Cortex of kidney (tissue), 1 donor: ENCODE data around the gene GLI1.
"Not testable (repeated sequence)": the region's sequence is repeated elsewhere in the genome, so short reads cannot be mapped to it uniquely, and the experiment has no call there.

ENCODE experiments used
- DNase-seq: peaks from one replicate; lab custom pipeline; 2025; lab: John Stamatoyannopoulos, UW

GLI1 gene

GRCh38 chr12:57459750-57460467 is at the start of gene GLI1:
Gene GLI1 (plus strand): TSS chr12:57459785. CDS start chr12:57463692, 3,907 bp downstream.
- no peak for DNase-seq

GRCh38 chr12:57410534-57410933 is 49.1 kb upstream of the GLI1 start:
- no peak for DNase-seq

- DNase-seq: not testable (repeated sequence)
Observed at GRCh38 chr12:57414160-57414559, 45.4 kb upstream of the GLI1 start.

GRCh38 chr12:57415088-57415487 is 44.5 kb upstream of the GLI1 start:
- no peak for DNase-seq

GRCh38 chr12:57416039-57416996 is 43.3 kb upstream of the GLI1 start:
- DNase-seq: no peak

- no peak for DNase-seq
Observed at GRCh38 chr12:57418255-57418654, 41.3 kb upstream of the GLI1 start.

GRCh38 chr12:57419495-57419894 is 40.1 kb upstream of the GLI1 start:
- DNase-seq: no peak

- no peak for DNase-seq
Observed at GRCh38 chr12:57420482-57420881, 39.1 kb upstream of the GLI1 start.

GRCh38 chr12:57426948-57427347 is 32.6 kb upstream of the GLI1 start:
- DNase-seq: not testable (repeated sequence)

- DNase-seq: no peak
Observed at GRCh38 chr12:57428965-57429364, 30.6 kb upstream of the GLI1 start.

- DNase-seq: no peak
Observed at GRCh38 chr12:57429473-57430111, 30.0 kb upstream of the GLI1 start.

- no peak for DNase-seq
Observed at GRCh38 chr12:57430112-57430930, 29.3 kb upstream of the GLI1 start.

- peak; percentile 70 for DNase-seq
Observed at GRCh38 chr12:57430931-57431566, 28.5 kb upstream of the GLI1 start, which contains the start of gene R3HDM2. Gene R3HDM2 (minus strand): TSS chr12:57431043. CDS start chr12:57310428, 120,615 bp downstream.

GRCh38 chr12:57431654-57432188 is 27.9 kb upstream of the GLI1 start:
- no peak for DNase-seq

GRCh38 chr12:57433370-57433769 is 26.2 kb upstream of the GLI1 start:
- DNase-seq: no peak

- no peak for DNase-seq
Observed at GRCh38 chr12:57434517-57435223, 24.9 kb upstream of the GLI1 start, which contains the start of gene INHBC. Gene INHBC (plus strand): TSS chr12:57434784. CDS start chr12:57434887, 103 bp downstream.

GRCh38 chr12:57435293-57435692 is 24.3 kb upstream of the GLI1 start:
- no peak for DNase-seq

GRCh38 chr12:57438400-57438799 is 21.2 kb upstream of the GLI1 start:
- no peak for DNase-seq

- DNase-seq: no peak
Observed at GRCh38 chr12:57439762-57440266, 19.8 kb upstream of the GLI1 start.

GRCh38 chr12:57441393-57441792 is 18.2 kb upstream of the GLI1 start:
- DNase-seq: not testable (repeated sequence)
